ENCODE data around the gene SRPK3. TPM values are rescaled to one million over a fixed set of nuclear protein-coding genes. Genes with fewer than 3 reads are reported as not detected.

The SRPK3 gene
- total RNA-seq, 4 donors from 2014 or later = 0.12 to 0.47 (median 0.19) TPM; not detected in 1

- no peak for DNase-seq (ENCODE audit: low spot score)
- ATAC-seq (ENCODE audit: low FRiP score) = no peak
- no peak for TF ChIP-seq CTCF (IDR thresholded peaks at IDR 0.05)
These were observed 11.5 kb downstream of the SRPK3 start for GRCh38 chrX:153792368-153792767.

GRCh38 chrX:153793291-153793690 lies 12.4 kb downstream of the SRPK3 start:
- ATAC-seq (ENCODE audit: low FRiP score) = no peak

GRCh38 chrX:153794018-153794896 lies 13.4 kb downstream of the SRPK3 start, which contains the start of the genes IDH3G and SSR4:
Gene IDH3G, minus strand, starts transcription at chrX:153794375. Its CDS starts 49 bp downstream, at chrX:153794326.
Gene SSR4, plus strand, starts transcription at chrX:153794668. Its CDS starts 20 bp downstream, at chrX:153794688.
- ATAC-seq (ENCODE audit: low FRiP score) = peak; percentile 95
- DNase-seq (ENCODE audit: low spot score) = peak; percentile 82
- no peak for TF ChIP-seq CTCF (IDR thresholded peaks at IDR 0.05)

More at GRCh38 chrX:153793291-153793690, 12.4 kb downstream of the SRPK3 start:
- DNase-seq (ENCODE audit: low spot score) = no peak
- TF ChIP-seq CTCF (IDR thresholded peaks at IDR 0.05) = no peak

- ATAC-seq (ENCODE audit: low FRiP score) (no peak), DNase-seq (ENCODE audit: low spot score) (no peak)
- TF ChIP-seq CTCF (IDR thresholded peaks at IDR 0.05) = no peak
These were observed 14.3 kb downstream of the SRPK3 start for GRCh38 chrX:153794897-153795816.

GRCh38 chrX:153797415-153798015 lies 16.7 kb downstream of the SRPK3 start:
- TF ChIP-seq CTCF (IDR thresholded peaks at IDR 0.05) = no peak
- no peak for DNase-seq (ENCODE audit: low spot score)
- no peak for ATAC-seq (ENCODE audit: low FRiP score)

GRCh38 chrX:153799326-153799725 lies 18.5 kb downstream of the SRPK3 start:
- no peak for TF ChIP-seq CTCF (IDR thresholded peaks at IDR 0.05)
- no peak for DNase-seq (ENCODE audit: low spot score)
- no peak for ATAC-seq (ENCODE audit: low FRiP score)
